PFSK-1 (cell line): ENCODE measurements around the gene PEMT.

ENCODE experiments used
- FOXP2 ChIP-seq: optimal IDR thresholded peaks from 2 replicates; pipeline ENCODE3; 2011; ENCODE audit warnings: borderline replicate concordance, control low read depth, inconsistent platforms; ENCODE audit not compliant: insufficient read depth; ENCODE audit errors: extremely low read length, extremely low read depth
- POLR2AphosphoS5 ChIP-seq: IDR thresholded peaks from 2 replicates; pipeline ENCODE4 v1.6.1; 2012; ENCODE audit warnings: low read depth, mild to moderate bottlenecking, control low read depth, low read length, moderate library complexity
- SIN3A ChIP-seq: IDR thresholded peaks from 2 replicates; pipeline ENCODE4 v1.6.1; 2012; ENCODE audit warnings: mild to moderate bottlenecking, low read length, moderate library complexity, borderline replicate concordance; ENCODE audit not compliant: insufficient read depth
- TAF1 ChIP-seq: IDR thresholded peaks from 2 replicates; pipeline ENCODE4 v1.6.1; 2012; ENCODE audit warnings: low read length, control low read depth, borderline replicate concordance; ENCODE audit not compliant: insufficient read depth

DNA sequence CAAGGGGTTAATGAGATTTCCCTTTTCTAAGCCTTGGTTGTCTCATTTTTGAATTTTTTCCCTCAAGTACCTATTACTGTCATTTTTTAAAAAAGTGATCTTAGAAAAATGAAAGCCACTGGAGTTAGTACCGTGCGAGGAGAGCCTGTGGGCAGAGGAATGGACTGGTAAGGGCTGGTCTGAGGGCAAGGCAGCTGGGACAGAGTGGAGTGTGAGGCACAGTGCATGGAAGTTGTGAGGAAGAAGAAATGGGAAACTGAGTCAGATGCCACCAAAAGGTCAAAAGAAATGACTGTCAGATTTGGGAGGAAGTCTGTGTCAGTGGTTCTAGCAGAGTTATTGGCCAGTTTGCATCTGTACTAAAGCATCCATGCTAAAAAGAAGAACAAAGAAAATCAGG is 103.5 kb downstream of the PEMT start:
- TF ChIP-seq SIN3A, result no peak
- no peak for TF ChIP-seq TAF1
- TF ChIP-seq POLR2AphosphoS5, result no peak
- TF ChIP-seq FOXP2, result no peak
